ENCODE results near the gene PITPNC1.
"Not testable (repeated sequence)": the region's sequence is repeated elsewhere in the genome, so short reads cannot be mapped to it uniquely, and the experiment has no call there.

Gene PITPNC1

GRCh38 chr17:67376737-67377487 is at the start of gene PITPNC1:
PITPNC1 (plus strand) TSS chr17:67377281.
- peak within 1 kb of the TSS; percentile 68 to 94 (median 85) for H3K27ac ChIP-seq
- peak within 1 kb of the TSS; percentile 51 to 80 (median 69) for H3K4me3 ChIP-seq

GRCh38 chr17:67328026-67328425 is 49.1 kb upstream of the PITPNC1 start:
- no peak overlapping the region for H3K4me3 ChIP-seq
- no peak overlapping the region for H3K27ac ChIP-seq

GRCh38 chr17:67331381-67332161 is 45.5 kb upstream of the PITPNC1 start:
- not testable (repeated sequence) for H3K4me3 ChIP-seq, H3K27ac ChIP-seq

GRCh38 chr17:67332162-67332508 is 44.9 kb upstream of the PITPNC1 start:
- not testable (repeated sequence) for H3K27ac ChIP-seq, H3K4me3 ChIP-seq

- H3K4me3 ChIP-seq = no peak overlapping the region
Observed at GRCh38 chr17:67335245-67335835, 41.7 kb upstream of the PITPNC1 start.

GRCh38 chr17:67336859-67337258 is 40.2 kb upstream of the PITPNC1 start:
- H3K4me3 ChIP-seq = no peak overlapping the region
- H3K27ac ChIP-seq = no peak overlapping the region

More at GRCh38 chr17:67335245-67335835, 41.7 kb upstream of the PITPNC1 start:
- no peak overlapping the region for H3K27ac ChIP-seq

GRCh38 chr17:67338353-67338752 is 38.7 kb upstream of the PITPNC1 start:
- H3K27ac ChIP-seq = peak overlapping the region in 1 of 21 experiments; percentile 11
- not testable (repeated sequence) for H3K4me3 ChIP-seq

GRCh38 chr17:67343237-67343636 is 33.8 kb upstream of the PITPNC1 start:
- Histone ChIP-seq H3K4me3 (no peak overlapping the region), H3K27ac (no peak overlapping the region)

- Histone ChIP-seq H3K27ac (no peak overlapping the region), H3K4me3 (no peak overlapping the region)
Observed at GRCh38 chr17:67347826-67348225, 29.3 kb upstream of the PITPNC1 start.

- Histone ChIP-seq H3K27ac (no peak overlapping the region), H3K4me3 (no peak overlapping the region)
Observed at GRCh38 chr17:67349420-67349819, 27.7 kb upstream of the PITPNC1 start.

GRCh38 chr17:67353161-67353560 is 23.9 kb upstream of the PITPNC1 start:
- Histone ChIP-seq H3K27ac (no peak overlapping the region), H3K4me3 (no peak overlapping the region)

GRCh38 chr17:67353929-67354574 is 23.0 kb upstream of the PITPNC1 start:
- no peak overlapping the region for H3K27ac ChIP-seq
- no peak overlapping the region for H3K4me3 ChIP-seq

- Histone ChIP-seq H3K27ac (peak overlapping the region in 1 of 21 experiments; percentile 51), H3K4me3 (no peak overlapping the region)
Observed at GRCh38 chr17:67358612-67359011, 18.5 kb upstream of the PITPNC1 start.

GRCh38 chr17:67359960-67360791 is 16.9 kb upstream of the PITPNC1 start:
- Histone ChIP-seq H3K27ac (peak overlapping the region in 2 of 21 experiments; percentile 26 to 51), H3K4me3 (no peak overlapping the region)

GRCh38 chr17:67360880-67361279 is 16.2 kb upstream of the PITPNC1 start:
- H3K27ac ChIP-seq = peak overlapping the region in 2 of 21 experiments; percentile 26 to 59
- no peak overlapping the region for H3K4me3 ChIP-seq

GRCh38 chr17:67362173-67362572 is 14.9 kb upstream of the PITPNC1 start:
- Histone ChIP-seq H3K4me3 (no peak overlapping the region), H3K27ac (no peak overlapping the region)

GRCh38 chr17:67364847-67365737 is 12.0 kb upstream of the PITPNC1 start:
- H3K27ac ChIP-seq = peak overlapping the region in 19 of 21 experiments; percentile 83 to 99 (median 95)
- H3K4me3 ChIP-seq = peak overlapping the region; percentile 60 to 96 (median 86)

- H3K27ac ChIP-seq = peak overlapping the region; percentile 67 to 99 (median 95)
- H3K4me3 ChIP-seq = peak overlapping the region; percentile 60 to 96 (median 86)
Observed at GRCh38 chr17:67365738-67366192, 11.3 kb upstream of the PITPNC1 start.
